Lower leg skin (tissue), 4 donors: ENCODE results near the gene KRT34. TPM values are rescaled to one million over a fixed set of nuclear protein-coding genes. Genes with fewer than 3 reads are reported as not detected.
"Not testable (repeated sequence)": the region's sequence is repeated elsewhere in the genome, so short reads cannot be mapped to it uniquely, and the experiment has no call there.

Experiments used
- DNase-seq, 2 donors: peaks; one replicate each; pipeline ENCODE4 v3.0.0-alpha.2; 2019; ENCODE audit warnings: low spot score in 2 of 2
- H3K4me3 ChIP-seq: fragments of 200-600 bp; sonication (generic); 2 replicates; pipeline ENCODE4 v1.5.1; 2017; ENCODE audit warnings: mild to moderate bottlenecking, low read depth; ENCODE audit not compliant: poor library complexity, severe bottlenecking
- CTCF ChIP-seq, 3 donors: fragments of 450-650 bp; IDR thresholded peaks; one replicate each; pipeline ENCODE4 v1.5.1; 2016; ENCODE audit warnings: antibody characterized with exemption in 3 of 3, mild to moderate bottlenecking in 3 of 3, moderate library complexity in 2 of 3
- POLR2A ChIP-seq, 2 donors: fragments of 450-650 bp; IDR thresholded peaks; one replicate each; pipeline ENCODE4 v1.6.1; 2016 to 2017; ENCODE audit warnings: antibody characterized with exemption in 2 of 2, mild to moderate bottlenecking in 1 of 2, moderate library complexity in 1 of 2
- WGBS, 2 donors: methylation state at CpG; one replicate each; pipeline ENCODE4 v1.1.5; 2018; 5-methylcytosine and 5-hydroxymethylcytosine counted together
- intact Hi-C: fragments of 100-400 bp; cut with DNase I; formaldehyde crosslinking; loops from one replicate; pipeline ENCODE4 v1.15.0; 2023; ENCODE audit warnings: low total_unique reads
- total RNA-seq, 4 donors: library from RNA; depleted of rRNA; stranded (reverse); fragments of >200 nt; gene quantifications; one replicate each; pipeline ENCODE4 v1.1.0, GENCODE V29; 2016

KRT34 gene
- total RNA-seq, 4 donors from 2014 or later, result 0.72 to 143 (median 6.3) TPM

GRCh38 chr17:41386227-41386626 is 4.1 kb upstream of the KRT34 start:
- intact Hi-C loops, result no loop called here
- TF ChIP-seq CTCF (IDR thresholded peaks at IDR 0.05) (no peak), POLR2A (IDR thresholded peaks at IDR 0.05) (no peak)

GRCh38 chr17:41383690-41384089 is 1.6 kb upstream of the KRT34 start:
- H3K4me3 ChIP-seq, result no peak overlapping the region
- no peak for TF ChIP-seq POLR2A (IDR thresholded peaks at IDR 0.05)
- TF ChIP-seq CTCF (IDR thresholded peaks at IDR 0.05), result no peak
- 88 to 100% methylated on average over 1 of the region's 1 CpG for WGBS, 2 donors
- intact Hi-C loops, result no loop called here
- no peak for DNase-seq

More at GRCh38 chr17:41386227-41386626, 4.1 kb upstream of the KRT34 start:
- 100% methylated on average over 1 of the region's 1 CpG for WGBS, 2 donors
- DNase-seq, result no peak
- no peak overlapping the region for H3K4me3 ChIP-seq

GRCh38 chr17:41382394-41382793 is 288 bp upstream of the KRT34 start:
- intact Hi-C loops, result no loop called here
- no peak overlapping the region for H3K4me3 ChIP-seq
- TF ChIP-seq CTCF (IDR thresholded peaks at IDR 0.05) (no peak), POLR2A (IDR thresholded peaks at IDR 0.05) (no peak)
- WGBS, 2 donors, result 89 to 92% methylated on average over 1 of the region's 1 CpG
- no peak for DNase-seq

GRCh38 chr17:41380091-41380490 is 2.0 kb downstream of the KRT34 start:
- 83 to 88% methylated on average over 7 of the region's 7 CpGs for whole genome bisulfite sequencing, 2 donors

GRCh38 chr17:41377546-41377945 is 4.6 kb downstream of the KRT34 start:
- H3K4me3 ChIP-seq, result no peak overlapping the region
- DNase-seq, result no peak
- TF ChIP-seq POLR2A (IDR thresholded peaks at IDR 0.05) (no peak), CTCF (IDR thresholded peaks at IDR 0.05) (no peak)
- WGBS, 2 donors, result 6 to 8% methylated on average over 2 of the region's 2 CpGs
- intact Hi-C loops, result no loop called here

More at GRCh38 chr17:41380091-41380490, 2.0 kb downstream of the KRT34 start:
- H3K4me3 ChIP-seq, DNase-seq, intact Hi-C loops: not testable (repeated sequence)

GRCh38 chr17:41369713-41370112 is 12.4 kb downstream of the KRT34 start, which contains the start of gene KRT33B:
KRT33B (minus strand) TSS chr17:41369813; CDS start chr17:41369750, 63 bp downstream.
- no peak for DNase-seq
- H3K4me3 ChIP-seq, result no peak within 1 kb of the TSS
- TF ChIP-seq POLR2A (IDR thresholded peaks at IDR 0.05) (no peak), CTCF (IDR thresholded peaks at IDR 0.05) (no peak)
- WGBS, 2 donors, result 85 to 90% methylated on average over 1 of the region's 1 CpG
- intact Hi-C loops, result no loop called here
